CD4-positive, alpha-beta T cell treated with Interleukin-4 for 1 hour (primary cell): Measurements from ENCODE around the gene THOC1.

ENCODE experiments used
- DNase-seq, 2 donors: peaks; one replicate each; pipeline ENCODE4 v3.0.0-alpha.2; 2020 to 2022

THOC1 gene

DNA sequence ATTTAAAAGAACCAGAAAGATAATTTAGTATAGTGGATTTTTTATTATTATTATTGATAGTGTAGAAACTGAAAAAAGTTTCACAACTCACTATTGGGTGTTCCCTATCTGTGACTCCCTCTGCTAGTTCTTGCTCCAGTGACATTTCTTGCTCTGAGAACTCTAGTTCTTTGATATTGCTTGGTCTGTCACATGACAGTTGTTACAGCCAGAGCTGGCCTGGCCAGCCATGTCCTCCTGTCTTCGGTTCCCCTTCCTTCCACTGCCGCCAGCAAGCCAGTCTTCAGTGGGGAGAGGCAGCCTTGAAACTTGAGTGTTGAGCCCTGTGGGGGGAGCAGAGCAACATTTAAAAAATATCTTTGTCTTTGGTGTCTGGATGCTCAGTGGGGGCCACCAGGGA lies 7.6 kb upstream of the THOC1 start:
- no peak for DNase-seq

DNA sequence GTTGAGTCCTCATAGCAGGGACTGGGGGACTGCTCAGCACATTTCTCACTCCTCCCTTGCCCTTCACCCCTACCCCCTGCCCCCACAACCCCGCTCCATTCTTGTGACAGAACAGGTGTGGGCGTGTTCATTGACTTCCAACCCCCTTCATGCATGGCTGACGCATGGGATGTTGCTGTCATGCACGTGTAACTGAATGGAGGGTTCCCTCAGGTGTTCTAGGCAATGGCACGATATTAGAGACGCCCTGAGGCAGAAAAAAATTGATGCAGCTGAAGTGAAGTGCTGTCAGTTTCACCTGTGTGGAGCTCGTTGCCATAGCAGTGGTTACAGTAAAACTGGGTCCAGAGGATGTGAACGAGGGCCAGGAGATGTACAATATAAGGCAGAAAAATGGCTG lies 6.5 kb upstream of the THOC1 start:
- no peak for DNase-seq

DNA sequence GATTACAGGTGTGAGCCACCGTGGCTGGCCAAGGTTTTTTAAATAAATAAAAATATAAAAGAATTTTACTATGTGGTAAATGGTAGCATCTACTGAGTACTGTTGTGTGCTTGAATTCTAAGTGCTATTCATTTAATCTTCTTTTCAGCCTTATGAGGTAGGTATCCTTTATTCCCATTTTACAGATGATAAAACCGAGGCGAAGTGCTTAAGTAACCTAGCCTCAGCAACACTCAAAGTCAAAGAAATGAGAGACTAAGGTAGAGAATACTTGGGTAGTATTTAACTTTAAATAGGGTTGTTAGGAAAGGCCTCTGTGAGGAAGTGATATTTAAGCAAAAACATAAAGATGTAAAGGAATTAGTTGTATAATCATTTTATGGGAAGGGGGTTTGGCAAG lies 5.7 kb upstream of the THOC1 start:
- DNase-seq, result no peak

DNA sequence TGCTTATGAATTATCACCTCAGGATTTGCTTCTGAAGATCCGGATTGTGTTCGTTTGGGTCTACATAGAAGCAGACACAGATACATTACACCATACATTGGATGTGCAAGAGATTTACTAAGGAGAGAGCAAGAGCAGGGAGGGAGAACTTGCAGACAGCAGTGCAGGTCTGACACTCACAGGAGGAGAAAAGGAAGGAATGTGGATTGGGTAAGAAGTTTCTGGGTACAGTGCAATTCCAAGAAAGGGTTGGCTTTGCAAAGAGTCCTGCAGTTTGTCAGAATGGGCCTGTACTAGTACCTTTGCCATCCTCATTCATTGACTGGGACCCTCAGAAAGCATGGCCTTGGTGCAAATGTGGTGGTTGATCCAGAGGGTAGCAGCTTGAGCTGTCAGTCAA lies 4.8 kb upstream of the THOC1 start:
- no peak for DNase-seq

DNA sequence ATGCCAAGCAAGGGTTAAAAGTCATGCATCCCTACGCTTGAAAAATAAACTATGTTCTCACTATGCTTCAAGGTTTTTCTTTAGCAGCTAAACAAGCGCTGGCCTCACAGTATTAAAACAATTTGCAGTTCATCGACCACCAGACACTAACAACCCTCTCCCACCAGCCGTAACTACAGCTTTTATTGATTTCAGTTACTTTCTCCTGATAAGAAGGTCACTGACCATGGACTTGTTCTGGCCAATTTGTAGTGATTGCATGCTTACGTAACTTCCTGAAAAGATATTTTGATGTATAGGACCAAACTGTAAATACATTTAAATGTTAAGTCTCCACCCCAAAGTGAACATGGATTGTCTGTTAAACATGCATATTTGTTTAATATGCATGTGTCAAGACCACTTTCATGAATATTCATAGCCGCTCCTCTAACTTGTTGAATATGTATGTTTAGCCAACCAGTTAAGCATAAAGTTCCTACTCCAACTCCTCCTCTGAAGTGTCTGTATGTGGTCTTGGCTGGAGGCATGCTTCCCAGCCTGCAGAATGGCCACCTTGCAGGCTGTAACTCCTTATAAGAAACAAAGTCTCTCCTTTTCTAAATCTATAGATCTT lies 1.7 kb upstream of the THOC1 start:
- no peak for DNase-seq

DNA sequence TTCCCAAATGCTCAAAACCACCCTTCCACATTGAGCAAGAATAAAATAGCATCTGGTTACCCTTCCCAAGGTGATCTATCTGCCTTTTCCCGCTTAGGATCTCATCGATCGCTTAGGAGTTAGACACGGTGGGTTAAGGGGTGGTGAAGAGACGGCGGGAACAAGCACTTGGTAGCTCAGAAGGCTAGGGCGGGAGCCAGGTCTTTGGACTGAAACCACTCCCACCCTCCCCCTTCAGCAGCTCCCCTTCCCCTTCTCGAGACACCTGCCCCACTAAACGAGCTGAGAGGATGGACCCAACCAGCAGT lies 513 bp downstream of the THOC1 start:
- no peak for DNase-seq

DNA sequence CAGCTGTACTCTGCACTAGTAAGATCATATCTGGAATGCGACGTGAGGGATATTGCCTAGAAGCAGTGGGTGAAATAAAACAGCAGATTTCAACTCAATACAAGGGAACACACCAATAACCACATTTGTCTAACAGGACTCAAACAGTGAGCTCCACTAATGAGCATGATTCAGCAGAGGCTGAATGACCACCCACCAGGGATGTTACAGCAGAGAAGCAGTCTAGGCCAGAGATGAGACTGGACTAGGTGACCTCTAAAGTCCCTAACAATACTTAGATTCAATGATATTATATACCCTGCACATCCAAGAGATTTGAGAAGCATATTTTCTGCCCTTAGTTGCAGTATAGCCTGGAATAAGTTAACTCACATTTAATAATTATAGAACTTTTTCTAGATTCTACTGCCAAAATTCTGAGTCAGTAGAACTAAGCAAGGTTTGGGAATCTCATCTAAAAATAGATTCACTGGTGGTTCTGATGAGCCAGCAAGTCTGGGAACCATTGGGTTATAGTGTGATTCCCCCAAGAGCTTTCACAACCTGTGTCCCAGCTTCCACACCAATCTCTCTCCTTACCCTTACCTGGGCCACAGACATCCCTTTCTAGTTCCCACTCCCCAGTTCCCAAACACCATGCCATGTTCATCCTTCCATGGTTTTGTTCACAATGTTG lies 6.3 kb downstream of the THOC1 start:
- DNase-seq, result no peak

DNA sequence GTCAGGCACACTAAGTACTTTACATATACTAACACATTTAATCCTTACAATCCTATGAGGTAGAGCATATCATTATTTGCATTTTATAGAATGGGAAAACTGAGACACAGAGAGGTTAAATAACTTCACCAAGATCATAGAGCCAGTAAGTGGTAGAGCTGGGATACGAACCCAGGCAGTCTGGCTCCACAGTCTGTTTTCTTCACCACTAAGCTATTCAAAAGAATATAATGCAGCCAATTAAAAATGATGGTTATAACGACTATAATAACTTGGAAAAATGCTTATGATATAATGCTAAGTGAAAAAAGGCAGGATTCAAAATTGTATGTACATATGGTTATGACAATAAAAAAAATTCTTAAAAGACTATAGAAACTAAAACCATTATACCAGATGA lies 7.3 kb downstream of the THOC1 start:
- no peak for DNase-seq

DNA sequence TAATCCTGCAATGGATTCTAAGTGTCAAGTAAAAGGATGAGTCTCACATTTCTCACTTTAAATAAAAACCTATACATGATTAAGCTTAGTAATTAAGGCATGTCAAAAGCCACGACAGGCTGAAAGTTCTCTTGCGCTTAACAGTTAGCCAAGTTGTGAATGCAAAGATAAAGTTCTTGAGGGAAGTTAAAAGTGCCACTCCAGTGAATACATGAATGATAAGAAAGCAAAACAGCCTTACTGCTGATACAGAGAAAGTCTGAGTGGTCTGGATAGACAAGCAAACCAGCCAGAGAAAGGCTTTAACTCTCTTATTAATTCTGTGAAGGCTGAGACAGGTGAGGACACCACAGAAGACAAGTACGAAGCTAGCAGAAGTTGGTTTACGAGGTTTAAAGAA lies 12.7 kb downstream of the THOC1 start:
- no peak for DNase-seq

DNA sequence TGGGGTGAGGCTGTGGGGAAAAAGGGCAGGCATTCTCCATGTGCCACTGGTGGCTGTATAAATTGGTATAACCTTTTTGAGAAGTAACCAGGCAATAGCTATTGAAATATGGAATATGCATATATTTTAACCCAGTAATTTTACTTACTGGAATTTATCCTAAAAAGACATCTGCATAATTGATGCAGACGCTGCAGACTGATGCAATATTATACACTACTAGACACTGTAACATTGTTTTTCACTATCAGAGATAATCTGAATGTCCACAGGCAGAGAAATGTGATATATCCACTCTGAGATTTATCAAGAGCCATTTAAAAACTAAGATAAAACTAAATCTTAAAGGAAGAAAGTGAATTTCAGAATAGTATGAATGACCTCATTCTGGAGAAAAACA lies 14.7 kb downstream of the THOC1 start:
- DNase-seq, result no peak

DNA sequence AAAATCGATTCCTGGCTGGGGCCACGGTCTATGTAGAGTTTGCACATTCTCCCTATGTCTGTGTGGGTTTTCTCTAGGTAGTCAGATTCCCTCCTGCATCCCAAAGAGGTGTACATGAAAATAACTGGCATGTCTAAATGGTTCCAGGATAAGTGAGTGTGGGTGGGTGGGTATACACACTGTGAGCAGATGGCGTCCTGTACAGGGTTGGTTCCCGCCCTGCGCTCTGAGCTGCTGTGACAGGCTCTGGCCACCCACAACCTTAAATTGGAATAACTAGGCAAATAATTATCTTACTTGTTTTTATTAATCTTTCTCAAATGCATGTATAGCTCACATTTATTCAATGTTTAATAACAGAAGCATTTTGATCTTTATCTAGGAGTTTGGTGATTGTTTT lies 16.3 kb downstream of the THOC1 start:
- DNase-seq, result no peak

DNA sequence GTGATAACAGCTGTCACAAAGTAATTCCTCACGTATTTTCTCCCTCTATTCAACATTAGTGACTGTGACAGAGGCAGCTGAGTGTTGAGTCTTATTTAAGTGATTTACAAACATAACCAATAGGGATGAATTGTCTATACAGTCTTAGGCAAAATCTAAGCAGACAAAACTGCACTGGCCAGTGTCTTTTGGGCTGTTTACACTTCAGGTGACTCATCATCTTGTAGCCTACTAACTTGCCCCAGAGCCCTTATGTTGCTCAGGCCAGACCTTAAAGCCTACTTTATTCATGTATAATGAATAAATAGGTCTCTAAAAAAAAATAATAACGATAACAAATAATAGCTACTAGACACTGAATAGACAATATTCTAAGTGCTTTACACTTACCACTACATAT lies 17.2 kb downstream of the THOC1 start:
- DNase-seq, result no peak

DNA sequence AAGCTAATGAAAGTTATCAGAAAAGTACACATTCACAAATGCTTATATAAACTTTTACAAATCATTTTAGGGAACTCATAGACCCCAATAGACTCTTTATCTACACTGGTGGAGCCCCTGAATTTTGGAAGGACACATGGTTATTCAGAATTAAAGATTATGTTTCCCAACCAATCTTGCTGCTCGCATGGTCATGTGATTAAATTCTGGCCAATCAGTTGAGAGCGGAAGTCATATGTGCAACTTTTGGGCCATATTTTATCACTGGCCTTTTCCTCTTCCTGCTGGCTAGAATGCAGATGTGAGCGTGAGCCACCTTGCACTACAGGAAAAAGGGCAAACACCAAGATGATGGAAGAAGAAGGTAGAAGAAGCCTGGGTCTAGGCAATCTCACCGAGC lies 19.8 kb downstream of the THOC1 start:
- DNase-seq, result no peak

DNA sequence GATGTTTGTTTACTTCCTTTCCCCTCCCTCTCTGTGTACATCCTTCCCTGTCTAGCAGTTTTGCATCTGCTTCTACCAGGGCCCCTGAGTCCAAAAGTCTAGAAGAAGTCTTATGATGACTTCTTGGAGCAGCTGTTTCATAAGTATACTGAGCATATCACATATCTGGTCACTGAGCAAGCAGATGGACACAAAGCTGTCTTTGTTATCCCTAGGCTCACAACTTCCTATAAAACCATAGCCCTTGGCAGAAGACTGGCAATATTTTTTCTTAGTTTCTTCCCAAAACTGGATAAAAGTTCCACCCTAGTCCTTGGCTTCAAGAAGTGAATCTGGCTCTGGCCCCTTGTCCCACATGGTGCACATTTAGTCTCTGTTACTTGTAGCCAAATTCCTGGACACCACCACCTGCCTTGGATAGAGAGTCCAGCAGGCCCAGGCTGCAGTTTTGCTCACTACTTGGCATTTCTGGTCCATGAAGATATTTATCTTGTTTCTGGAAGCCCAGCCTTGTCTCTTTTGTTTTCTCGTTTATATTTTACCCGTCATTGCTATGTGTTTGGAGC lies 22.5 kb downstream of the THOC1 start:
- DNase-seq, result no peak

DNA sequence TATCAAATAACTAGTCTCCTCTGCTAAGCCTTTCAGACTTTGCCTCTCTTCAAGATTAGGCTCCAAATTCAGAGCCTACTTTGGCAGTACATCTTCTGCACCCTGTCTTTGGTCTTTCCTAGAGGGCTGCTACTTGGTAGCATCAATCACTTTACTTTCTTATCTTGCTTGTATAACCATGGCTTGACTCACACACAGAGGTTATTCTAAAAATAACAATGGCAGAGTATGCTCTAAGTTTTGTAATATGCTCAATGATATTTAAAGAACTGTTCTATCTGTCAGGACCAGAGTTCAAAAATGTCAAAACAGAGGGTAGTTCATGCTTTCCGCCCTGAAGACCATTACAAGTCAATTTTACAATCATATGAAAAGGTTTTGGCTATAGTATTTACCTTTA lies 27.7 kb downstream of the THOC1 start:
- DNase-seq, result no peak

DNA sequence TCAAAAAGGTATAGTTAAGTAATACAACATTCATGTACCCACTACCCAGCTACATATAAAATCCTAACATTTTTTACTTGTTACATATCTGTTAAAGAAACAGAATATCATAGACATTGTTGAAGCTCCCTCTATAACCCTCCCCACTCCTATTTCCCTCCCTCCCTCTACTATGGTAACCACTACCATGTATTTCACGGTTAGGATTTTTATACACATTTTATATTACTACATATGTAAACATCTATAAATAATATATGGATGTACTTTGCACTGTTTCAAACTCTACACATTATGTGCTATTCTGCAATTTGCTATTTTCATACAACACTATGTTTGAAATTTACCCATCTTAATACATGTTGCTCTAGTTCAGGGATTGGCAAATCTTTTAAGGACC lies 36.3 kb downstream of the THOC1 start:
- DNase-seq, result no peak

DNA sequence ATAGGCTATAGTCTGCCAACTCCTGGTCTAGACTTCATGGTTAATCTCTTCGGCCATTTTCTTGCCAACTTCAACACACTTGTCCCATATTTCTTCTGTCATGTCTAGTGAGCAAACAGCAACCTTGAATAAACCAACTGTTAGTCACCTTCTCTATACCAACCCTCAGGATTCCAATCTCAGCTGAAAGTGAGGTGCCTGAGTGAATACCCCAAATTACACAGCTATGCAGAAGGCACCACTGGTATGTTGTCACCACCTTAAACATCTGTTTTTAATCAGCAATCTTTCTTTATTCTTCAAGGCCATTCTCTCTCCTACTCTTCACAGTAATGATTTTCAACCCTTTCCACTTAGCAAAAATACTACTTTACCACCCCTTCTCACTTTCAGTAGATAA lies 39.3 kb downstream of the THOC1 start:
- DNase-seq, result no peak

DNA sequence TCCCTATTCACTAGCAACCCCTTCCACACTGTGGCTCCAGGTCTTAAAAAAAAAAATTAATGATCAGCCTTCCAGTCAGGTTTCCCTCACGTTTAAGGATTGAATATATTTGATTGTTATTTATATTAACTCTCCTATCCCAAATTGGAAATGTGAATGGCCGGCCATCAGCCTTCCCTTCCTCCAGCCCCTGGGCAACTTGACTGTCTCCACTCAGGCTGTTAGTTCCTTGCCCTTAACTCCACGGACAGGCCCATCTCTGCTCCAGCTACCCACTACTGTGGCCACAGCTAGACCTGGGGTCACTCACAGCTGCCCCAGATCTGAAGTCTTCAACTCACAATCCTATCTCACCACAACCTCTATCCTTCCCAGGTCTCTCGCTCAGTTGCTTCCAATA lies 39.9 kb downstream of the THOC1 start:
- no peak for DNase-seq

DNA sequence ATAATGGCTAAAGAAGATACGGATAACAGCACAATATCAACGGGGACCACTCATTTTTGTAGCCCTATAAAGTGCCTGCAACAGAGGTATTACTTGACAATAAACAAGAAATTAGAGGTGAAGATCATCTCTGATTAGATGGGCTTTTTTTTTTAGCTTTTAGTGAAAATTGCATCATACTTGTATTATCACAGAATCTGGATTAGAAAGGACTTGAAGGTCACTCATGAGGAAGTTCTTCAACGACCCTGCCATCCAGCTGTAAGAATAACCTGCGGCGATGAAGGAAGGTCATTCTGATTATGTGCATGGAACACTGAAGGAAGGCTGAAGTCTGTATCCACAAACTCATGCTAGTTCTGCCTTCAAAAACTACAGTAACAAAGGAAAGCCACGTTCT lies 40.5 kb downstream of the THOC1 start:
- DNase-seq, result no peak

DNA sequence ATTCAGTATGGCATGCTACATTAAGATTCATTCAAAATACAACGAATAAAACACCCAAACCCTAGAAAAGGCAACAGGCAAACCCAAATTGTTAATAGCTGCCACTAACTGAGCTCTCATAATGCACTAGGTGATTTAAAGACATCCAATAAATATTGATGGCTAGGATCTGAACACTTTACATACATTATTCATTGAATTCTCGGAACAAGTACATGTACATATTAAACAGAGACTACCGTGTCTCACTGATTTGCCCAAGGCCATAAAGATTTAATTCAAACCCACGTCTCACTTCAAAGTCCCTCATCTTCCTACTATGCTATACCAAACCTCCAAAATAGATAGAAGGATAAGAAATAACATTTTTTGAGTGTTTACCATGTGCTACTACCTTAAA lies 42.1 kb downstream of the THOC1 start:
- DNase-seq, result no peak

DNA sequence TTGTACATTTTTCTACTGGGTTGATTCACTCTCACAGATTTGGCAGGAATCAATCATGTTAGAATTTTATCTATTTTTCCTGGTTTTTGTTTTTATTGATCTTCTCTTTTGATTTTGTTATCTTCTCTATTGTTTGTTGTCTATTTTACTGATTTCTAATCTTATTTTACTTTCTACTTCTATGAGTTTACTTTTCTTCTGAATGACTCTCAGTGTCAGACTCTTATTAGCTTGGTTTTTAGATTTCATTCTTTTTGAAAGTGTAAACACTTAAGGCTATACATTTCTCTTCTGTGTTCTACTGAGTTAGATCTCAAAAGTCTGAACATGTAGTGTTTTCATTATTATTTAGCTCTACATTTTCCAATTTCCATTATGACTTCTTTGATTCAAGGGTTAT lies 47.1 kb downstream of the THOC1 start:
- no peak for DNase-seq

DNA sequence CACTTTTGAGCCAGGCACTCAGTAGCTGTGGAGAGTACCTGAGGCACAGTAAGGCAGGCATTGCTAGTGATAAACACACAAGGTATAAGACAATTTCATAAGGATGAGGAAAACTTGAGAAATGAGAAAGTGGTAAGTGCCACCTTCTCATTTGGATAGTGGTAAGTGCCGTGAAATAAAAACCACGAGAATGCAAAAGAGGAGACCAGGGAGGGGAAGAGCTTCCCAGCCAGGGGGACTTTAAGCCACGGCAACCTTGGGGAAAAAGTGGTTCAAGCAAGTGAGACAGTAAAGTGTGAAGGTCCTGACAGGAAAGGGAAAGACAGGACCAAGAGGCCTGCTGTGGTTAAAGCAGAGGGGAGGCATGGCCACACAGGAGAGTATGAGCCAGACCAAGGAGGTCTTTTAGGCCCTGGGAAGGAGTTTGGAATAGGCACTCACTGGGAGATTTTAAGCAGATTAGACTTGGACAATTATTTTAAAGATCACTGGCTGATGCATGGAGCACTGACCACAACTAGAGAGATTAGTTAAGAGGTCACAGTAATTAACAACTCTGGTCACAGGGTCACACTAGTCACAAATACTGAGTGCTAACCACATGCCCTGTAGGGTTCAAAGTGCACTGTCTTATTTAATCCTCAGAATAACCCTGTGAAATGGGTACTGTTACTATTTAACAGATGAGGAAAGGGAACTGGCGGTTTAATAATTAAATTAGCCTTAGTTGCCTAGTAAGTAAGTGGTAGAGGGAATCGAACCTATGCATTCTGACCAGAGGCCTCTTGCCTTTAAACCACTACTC lies 50.1 kb downstream of the THOC1 start:
- DNase-seq, result no peak

DNA sequence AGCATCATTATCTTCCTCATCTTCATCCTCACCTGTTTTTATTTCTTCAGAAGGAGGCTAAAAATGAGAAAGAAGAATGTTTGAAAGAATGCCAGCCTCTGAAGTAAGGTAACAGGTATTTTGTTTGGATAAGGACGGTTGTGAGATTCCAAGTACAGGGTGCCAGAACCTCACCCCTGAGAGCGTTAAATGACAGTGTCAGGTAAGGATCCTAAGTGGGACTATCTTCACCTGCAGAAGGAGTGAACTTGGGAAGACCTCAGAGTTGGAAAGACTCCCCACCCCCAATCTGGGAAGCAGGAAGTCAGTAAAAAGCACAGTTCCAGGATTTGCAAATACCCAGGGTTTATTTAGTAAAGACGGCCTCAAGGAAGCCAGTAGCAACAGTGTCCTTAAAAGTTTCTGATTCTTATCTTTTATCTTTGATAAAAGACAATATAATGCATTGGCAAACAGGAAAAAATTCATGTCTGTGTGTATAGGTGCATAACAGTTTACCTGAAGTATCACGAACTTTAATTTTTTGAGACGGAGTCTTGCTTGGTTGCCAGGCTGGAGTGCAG lies 52.3 kb downstream of the THOC1 start:
- DNase-seq, result no peak

DNA sequence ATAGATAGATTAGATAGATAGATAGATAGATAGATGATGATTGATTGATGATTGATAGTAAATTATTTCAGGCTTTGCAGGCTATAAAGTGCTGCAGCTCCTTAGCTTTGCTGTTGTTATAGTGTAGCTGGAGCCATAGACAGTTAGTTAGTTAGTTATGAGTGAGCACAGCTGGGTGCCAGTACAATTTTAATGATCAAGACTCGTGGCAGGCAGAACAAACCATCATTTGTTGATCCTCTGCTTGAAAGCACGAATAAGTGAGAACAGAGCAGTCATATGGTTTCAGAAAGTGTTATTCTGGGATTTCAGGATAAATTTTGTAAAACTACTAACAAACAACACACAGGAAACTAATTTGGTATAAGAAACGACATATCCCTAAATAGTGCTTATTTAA lies 53.9 kb downstream of the THOC1 start:
- no peak for DNase-seq
